GM19328 (cell line): ENCODE data around the gene LRMDA.

Experiments
- ATAC-seq: cut with Tn5 transposase; IDR thresholded peaks from one replicate; pipeline ENCODE4 v1.9.1; 2021; ENCODE audit warnings: mild to moderate bottlenecking, moderate library complexity; ENCODE audit not compliant: unreplicated experiment

Gene LRMDA

DNA sequence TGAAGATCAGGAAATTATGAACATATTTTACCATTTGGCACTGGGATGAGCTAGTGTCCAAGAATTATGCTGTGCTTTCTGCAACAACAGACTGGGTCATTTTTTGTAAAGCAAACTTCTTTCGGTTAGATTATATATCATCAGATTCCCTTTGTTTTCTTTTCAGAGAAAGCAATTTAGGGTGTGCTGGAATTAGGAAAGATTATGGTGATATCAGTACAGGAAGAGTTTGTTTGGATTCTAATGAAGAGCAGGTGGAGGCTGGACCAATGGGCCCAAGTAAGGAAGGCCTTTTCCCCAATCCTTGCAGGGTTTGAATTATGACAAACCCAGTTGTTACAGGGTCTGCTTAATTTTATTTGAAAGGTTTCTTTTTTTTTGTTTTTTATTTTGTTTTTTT is 1113.4 kb downstream of the LRMDA start:
- no peak for ATAC-seq

DNA sequence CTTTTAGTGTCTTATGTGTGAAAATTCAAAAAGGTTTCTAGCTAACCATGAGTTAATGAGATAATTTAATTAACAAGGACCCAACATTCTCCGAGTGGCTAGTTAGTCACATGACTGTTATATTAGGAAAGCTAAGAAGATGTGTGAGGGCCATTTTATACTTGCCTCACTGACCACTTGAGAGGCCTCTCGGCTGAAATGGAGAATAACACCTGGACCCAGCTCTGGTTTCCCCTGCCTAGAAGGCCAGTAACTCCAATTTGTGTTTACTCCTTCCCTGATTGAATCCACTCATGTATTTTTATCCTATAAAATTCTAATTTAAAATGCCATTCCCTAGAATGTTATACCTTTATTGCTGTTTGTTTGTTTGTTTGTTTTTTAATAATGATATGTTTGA is 1115.0 kb downstream of the LRMDA start:
- ATAC-seq: no peak

DNA sequence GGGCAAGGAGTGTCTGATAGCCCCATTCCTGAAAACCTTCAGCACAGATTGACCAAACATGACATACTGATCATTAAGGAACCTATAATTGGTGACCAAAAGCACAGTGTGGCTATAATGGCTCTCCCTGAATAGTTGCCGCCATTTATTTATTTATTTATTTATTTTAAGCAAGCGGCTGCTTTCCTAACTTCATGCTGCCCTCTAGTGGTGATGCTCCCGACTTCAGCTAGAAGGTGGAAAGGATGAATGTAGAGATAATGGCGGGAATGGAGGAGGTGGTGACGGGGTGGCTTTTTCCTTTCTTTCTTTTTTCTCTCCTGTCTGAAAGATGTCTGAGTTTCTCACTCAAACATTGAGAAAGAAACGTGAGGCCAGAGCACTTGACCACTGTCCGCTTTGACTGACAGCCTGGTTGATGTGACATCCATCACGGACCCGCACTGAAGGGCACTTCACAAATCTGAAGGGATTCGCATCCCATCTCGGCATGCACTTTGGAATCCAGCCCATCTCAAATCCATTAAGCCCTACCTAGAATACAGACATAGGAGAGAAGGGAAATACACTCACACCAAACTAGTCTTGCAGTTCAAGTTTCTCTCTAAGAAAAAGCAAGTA is 1116.0 kb downstream of the LRMDA start:
- ATAC-seq: no peak

- ATAC-seq: no peak
Observed at GRCh38 chr10:76548716-76549115, 1117.3 kb downstream of the LRMDA start.

DNA sequence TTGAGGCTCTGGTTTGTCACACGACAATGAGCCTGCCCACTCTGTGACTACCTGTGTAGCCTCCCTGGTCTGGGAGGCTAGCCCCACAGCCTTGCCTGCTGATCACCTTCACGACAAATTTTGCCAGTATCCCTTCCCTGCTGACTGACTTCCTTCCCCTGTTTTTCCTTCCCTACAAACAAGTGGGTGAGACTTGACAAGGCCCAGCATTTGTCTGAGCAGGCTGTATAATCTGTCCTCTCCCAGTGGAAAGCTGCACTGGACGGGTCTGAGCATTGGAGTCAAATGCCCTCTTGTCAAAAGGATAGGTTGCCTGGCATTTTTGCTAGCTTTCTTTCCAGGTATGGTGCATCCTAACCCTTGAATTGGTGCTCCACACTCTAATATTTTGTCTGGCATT is 1117.7 kb downstream of the LRMDA start:
- ATAC-seq: no peak

- ATAC-seq: no peak
Observed at GRCh38 chr10:76550806-76551205, 1119.4 kb downstream of the LRMDA start.

DNA sequence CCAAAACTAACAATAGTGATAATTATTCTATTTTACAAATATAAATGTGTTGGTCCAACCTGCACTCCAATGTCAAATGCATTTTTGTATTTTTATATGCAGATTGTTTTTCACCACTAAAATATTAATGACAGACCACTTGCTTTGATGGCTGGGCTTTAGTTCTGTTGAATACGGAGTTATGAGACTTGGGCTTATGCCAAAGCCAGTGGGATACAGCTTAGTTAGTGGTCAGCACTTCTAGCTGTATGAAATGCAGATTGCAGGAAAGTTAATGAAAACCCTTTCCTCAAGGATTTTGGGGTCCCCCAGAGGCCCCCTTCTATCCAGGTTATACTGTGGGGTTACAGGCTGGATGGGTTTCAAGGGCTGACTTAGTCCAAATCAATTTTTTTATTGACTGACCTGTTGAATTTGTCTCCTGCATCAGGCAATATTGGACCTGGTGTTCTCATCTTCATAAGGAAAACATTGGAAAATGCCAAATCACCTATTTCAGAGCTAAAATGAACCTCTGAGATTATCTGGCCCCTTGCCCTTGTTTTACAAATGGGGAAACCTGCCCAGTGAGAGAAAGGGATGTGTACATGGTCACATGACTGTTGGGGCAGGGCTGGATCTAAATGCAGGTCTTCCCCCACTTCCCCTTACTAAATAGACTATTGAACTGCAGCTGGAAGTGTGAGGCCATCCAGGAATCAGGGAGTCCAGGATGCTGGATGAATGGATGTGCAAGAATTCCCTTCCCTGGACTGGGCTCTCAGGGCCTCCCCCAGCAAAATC is 1120.9 kb downstream of the LRMDA start:
- ATAC-seq: no peak

- ATAC-seq: no peak
Observed at GRCh38 chr10:76553263-76554032, 1122.0 kb downstream of the LRMDA start.

DNA sequence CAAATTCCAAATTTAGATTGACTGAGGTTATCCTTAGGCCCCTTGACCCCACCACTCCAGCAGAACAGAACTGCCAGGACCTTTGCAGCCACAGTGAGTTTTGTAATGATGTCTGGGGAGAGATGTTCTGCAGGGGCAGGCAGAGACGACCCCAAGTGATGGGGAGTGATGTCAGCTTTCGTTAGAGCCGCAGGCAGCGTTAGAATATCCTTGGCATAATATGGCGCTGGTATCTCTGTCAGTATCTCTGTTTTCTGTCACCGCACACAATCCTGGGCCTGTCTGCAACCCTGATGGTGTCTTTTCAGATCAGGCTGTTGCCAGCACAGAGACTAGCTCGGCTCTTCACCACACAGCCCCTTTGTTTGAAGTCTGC is 1122.6 kb downstream of the LRMDA start:
- ATAC-seq: no peak

- no peak for ATAC-seq
Observed at GRCh38 chr10:76554478-76554877, 1123.1 kb downstream of the LRMDA start.

DNA sequence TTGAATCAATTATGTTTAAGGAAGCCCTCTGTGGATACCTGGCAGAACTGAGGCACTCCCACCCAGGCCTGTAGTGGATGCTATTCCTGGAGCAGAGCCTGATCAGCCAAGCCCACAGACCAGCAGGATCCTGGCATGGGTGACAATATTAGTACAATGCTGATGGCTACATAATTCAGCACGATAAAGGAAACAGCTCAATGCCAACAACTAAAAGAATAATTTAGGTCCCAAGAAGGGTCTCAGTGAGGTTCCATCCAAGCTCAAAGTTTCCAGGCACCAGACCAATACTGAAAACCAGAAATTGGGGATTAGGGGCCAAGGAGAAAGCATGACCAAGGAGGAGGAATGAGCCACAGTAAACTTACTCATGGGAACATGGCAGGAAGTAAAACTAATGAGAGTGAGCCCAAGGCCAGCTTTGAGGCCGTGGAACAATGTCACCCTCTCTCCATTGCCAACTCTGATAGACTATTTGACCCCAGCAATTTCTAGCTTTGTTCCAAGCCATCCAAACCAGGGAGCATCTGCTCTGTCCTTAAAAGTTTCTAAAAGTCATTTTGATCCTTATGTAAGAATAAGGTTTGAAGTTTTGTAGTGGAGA is 1123.7 kb downstream of the LRMDA start:
- no peak for ATAC-seq

- no peak for ATAC-seq
Observed at GRCh38 chr10:76557366-76557765, 1125.9 kb downstream of the LRMDA start.

DNA sequence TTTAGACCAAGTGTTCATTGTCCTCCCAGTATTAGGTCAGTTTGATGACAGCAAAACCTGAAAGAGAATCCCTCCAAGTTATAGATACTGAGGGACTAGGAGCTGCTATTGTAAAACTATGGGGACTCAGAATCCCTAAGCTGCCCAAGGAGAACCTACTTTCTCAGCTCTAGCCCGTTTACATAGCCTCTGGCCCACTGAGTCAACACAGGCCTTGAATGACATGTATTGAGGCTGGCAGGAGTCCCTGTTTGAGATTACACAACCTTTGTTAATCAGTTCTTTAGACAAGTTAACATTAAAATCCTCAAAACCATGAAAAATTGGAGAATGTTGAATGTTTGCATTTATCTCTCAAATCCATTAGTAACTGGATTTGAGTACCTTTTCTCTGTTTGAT is 1127.2 kb downstream of the LRMDA start:
- ATAC-seq: no peak

DNA sequence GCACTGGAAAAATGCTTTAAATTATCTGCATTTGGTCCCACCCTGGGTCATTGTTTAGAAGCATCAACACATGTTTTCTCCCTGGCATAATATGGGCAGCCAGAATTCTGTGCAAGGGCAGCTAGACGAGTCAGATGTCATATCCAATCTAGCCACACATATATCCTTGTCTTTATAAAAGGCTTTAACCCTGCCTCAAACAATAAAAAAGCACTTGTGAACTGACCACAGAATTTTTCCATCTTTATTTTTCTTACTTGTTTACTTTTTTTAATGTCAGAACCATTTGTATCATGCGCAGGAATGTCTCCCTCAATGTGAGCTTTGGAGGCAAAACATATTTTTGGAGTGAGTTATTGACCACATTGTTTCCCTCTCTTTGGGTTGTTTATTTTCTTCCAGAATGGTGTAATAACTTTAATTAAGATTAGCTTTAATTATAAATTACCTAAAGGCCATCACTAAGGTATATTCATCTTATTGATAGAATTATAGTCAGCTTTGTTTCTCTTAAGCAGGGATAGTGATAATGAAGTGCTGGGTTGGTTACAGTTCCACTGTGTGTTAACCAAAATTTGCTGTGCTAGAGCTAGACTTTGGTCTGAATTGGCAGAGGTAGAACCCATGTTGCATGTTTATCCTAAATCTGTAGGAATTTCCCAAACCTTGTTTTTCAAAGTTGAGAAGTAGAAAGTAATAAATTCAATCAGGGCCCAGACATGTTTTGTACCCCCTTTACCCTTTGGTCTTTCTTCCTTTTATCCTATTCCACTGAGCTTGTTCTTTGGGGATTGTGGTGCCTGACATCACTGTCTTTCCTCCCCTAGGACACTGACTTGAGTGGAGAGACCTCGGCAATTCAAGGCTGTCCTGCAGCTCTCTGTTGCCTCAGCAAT is 1127.8 kb downstream of the LRMDA start:
- no peak for ATAC-seq

GRCh38 chr10:76559892-76560220 is 1128.4 kb downstream of the LRMDA start:
- no peak for ATAC-seq

DNA sequence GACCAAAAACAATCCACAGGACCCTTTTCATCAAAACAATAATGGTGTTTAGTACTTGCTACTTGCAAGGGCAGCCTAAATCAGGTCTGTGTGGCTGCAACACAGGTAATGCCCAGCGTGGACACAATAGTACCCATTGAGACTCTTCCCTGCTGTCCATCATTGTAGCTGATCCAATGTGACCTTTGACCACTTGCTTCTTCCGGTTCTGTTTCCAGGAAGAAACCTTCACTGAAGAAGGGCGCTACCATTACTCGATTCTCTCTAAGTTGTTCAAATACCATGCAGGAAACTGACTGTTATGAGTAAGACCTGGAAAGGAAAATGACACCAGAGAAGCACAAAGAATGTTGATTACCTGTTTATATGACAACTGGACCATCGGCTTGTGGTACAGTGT is 1128.9 kb downstream of the LRMDA start:
- ATAC-seq: no peak

DNA sequence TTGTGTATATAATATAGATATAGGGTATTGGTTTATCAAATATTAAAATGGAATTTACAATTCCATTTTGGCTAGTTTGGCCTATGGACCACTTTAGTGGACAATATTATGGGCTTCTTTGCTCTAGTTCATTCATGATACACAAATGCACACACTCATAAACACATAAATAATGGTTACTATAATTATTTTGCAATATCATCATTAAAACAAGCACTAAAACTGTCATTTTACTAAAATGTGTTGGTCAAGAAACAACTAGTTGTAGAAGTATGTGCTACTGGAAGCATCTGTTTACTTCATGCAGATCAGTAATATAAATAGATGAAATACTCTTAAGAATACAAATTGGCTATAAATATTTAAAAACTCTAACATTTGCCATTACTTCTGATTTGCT is 1131.9 kb downstream of the LRMDA start:
- ATAC-seq: no peak

- ATAC-seq: no peak
Observed at GRCh38 chr10:76572021-76572420, 1140.6 kb downstream of the LRMDA start.

- ATAC-seq: no peak
Observed at GRCh38 chr10:76576276-76576962, 1145.0 kb downstream of the LRMDA start.

DNA sequence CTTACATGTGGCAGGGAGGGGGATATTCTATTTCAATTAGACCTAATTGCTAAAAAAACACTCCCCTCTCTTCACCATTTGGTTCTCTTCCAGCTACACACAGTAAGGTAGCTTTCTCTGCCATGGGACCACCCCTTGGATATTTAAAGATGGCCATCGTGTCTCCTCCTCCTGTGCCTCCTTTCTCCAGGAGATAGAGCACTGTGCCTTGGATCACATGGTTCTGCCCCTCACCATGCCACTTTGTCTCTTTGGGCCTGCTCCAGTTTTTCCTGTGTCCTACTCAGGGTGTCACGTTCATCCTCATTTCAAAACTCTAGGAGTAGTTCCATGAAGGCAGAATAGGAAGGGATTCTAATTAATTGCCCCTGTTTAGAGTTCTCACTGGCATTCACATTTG is 1146.0 kb downstream of the LRMDA start:
- no peak for ATAC-seq
